HFFc6 (cell line): ENCODE data around the gene CPXM2. TPM values are rescaled to one million over a fixed set of nuclear protein-coding genes. Genes with fewer than 3 reads are reported as not detected.
A peak's percentile ranks its signal among the peaks of the same experiment; 100 is the strongest.

Experiments used
- DNase-seq: peaks from one replicate; pipeline ENCODE4 v3.0.0-alpha.2; 2018
- H3K27ac Mint-ChIP-seq: 2 replicates; pipeline ENCODE4 v1.8.0; 2020; ENCODE audit warnings: mild to moderate bottlenecking, mixed read lengths
- H3K27me3 Mint-ChIP-seq: 2 replicates; pipeline ENCODE4 v1.8.0; 2021; ENCODE audit warnings: mild to moderate bottlenecking, moderate library complexity, mixed read lengths; ENCODE audit not compliant: insufficient read depth
- H3K36me3 Mint-ChIP-seq: 2 replicates; pipeline ENCODE4 v1.8.0; 2021; ENCODE audit warnings: low read depth, mixed read lengths
- H3K4me1 Mint-ChIP-seq: 2 replicates; pipeline ENCODE4 v1.8.0; 2020; ENCODE audit warnings: low read depth, mixed read lengths
- H3K4me3 Mint-ChIP-seq: 2 replicates; pipeline ENCODE4 v1.8.0; 2020; ENCODE audit warnings: mild to moderate bottlenecking, moderate library complexity, mixed read lengths
- H3K9me3 Mint-ChIP-seq: 2 replicates; pipeline ENCODE4 v1.8.0; 2020; ENCODE audit warnings: mild to moderate bottlenecking, mixed read lengths
- total RNA-seq, 6 experiments: library from RNA; stranded (reverse); fragmentation: NEBNext Ultra II Directional; extraction: Animal tissue kit (Norgen Biotek cat#: 25700); gene quantifications; 2 replicates in 1 of 6; 3 replicates in 5 of 6; pipeline ENCODE4 v1.2.3, GENCODE V29; 2021
- TF ChIP-seq, protein P1 (sequence below): fragments of 200-600 bp; sonication (generic); IDR thresholded peaks from 2 replicates; pipeline ENCODE4 v1.5.0; 2021; ENCODE audit warnings: antibody characterized with exemption, mild to moderate bottlenecking

Gene CPXM2
- total RNA-seq, 6 experiments from 2014 or later, result not detected

DNA sequence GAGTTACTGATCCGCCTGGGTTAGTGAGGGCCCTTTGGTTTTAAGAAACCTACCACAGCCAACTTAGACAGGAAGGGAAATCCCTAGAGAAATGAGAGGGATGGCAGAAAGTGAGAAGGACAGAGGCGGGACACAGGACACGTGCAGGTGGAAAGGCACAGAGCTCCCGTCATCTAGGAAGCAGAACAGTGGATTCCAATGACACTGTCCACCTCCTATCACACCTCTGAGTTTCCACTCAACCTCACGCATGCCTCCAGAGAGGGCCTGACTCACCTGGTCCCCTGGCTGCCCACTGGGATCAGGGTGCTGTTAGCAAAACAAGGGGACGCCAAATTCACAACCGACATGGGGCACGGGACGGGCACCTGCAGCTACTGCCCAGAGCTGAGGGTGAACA, 26.3 kb downstream of the CPXM2 start:
- Mint-ChIP-seq H3K36me3 (no peaks in the 10 kb centered on the region), H3K4me3 (no peak overlapping the region), H3K4me1 (peaks cover 8% of the 10 kb centered on the region; the same call in 1 of the 2 replicates), H3K9me3 (peaks cover 11% of the 10 kb centered on the region; the same call in 1 of the 2 replicates), H3K27ac (no peak overlapping the region), H3K27me3 (peaks cover 2% of the 10 kb centered on the region)
- TF ChIP-seq, protein P1, sequence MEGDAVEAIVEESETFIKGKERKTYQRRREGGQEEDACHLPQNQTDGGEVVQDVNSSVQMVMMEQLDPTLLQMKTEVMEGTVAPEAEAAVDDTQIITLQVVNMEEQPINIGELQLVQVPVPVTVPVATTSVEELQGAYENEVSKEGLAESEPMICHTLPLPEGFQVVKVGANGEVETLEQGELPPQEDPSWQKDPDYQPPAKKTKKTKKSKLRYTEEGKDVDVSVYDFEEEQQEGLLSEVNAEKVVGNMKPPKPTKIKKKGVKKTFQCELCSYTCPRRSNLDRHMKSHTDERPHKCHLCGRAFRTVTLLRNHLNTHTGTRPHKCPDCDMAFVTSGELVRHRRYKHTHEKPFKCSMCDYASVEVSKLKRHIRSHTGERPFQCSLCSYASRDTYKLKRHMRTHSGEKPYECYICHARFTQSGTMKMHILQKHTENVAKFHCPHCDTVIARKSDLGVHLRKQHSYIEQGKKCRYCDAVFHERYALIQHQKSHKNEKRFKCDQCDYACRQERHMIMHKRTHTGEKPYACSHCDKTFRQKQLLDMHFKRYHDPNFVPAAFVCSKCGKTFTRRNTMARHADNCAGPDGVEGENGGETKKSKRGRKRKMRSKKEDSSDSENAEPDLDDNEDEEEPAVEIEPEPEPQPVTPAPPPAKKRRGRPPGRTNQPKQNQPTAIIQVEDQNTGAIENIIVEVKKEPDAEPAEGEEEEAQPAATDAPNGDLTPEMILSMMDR, result no peak
- no peak for DNase-seq

DNA sequence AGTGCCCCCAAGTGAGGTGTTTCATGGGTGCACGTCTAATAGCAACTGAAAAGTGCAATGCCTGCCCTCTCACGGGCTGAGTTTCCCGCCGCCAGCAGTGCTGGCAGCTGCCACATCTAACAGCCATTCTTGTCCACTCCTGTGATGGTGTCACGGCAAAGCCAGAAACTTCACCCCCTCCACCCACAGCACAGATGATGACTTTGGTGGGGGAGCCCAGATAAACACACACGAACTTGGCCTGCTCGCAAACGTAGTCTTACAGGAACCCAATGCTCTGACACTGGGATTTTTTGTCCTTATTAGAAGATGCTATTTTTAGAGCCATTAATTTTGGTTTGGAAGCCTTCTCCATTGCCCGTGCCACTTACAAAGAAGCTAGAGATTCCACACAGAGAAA, 26.7 kb downstream of the CPXM2 start:
- peaks cover 2% of the 10 kb centered on the region for H3K27me3 Mint-ChIP-seq
- H3K36me3 Mint-ChIP-seq, result no peaks in the 10 kb centered on the region
- peaks cover 11% of the 10 kb centered on the region; the same call in 1 of the 2 replicates for H3K9me3 Mint-ChIP-seq
- H3K4me1 Mint-ChIP-seq, result peaks cover 8% of the 10 kb centered on the region; the same call in 1 of the 2 replicates
- no peak overlapping the region for H3K4me3 Mint-ChIP-seq
- TF ChIP-seq, protein P1, result no peak
- H3K27ac Mint-ChIP-seq, result no peak overlapping the region
- DNase-seq, result no peak

DNA sequence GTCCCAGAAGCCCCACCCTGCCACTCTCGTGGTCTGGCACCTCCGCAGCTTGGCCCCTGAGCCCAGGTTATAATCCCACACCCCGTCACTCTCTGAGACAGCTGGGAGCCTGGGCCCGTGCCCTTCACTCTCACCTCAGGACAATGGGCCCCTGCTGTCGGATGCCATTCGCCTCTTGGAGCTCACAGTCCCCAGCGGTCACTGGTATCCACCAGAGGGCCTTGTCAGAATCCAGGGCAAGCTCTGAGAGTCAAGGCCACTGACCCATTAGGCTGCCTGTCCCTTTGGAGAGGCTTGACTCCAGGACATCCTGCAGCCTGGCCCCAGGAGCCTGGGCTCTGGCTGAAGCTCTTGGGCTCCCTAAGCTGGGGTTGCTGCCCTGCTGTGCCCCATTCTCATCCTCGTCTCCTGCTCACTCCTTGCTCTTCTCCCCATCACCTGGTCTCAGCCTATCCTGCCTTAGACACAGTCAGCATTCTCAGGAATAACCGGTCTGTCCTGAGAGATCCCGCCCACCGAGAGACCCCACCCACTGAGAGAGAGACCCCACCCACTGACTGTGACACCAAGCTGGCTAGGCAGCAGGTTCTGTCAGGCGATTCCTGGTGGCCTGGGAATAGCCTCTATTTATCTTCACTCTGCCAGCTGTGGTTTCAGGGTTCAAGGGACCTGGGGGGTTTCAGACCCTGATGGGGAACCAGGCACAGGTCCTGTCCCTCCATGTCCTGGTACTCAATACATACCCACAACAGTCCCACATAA, 27.7 kb downstream of the CPXM2 start:
- Mint-ChIP-seq H3K27me3 (peaks cover 2% of the 10 kb centered on the region), H3K4me3 (no peak overlapping the region), H3K36me3 (no peaks in the 10 kb centered on the region), H3K27ac (no peak overlapping the region), H3K9me3 (peaks cover 11% of the 10 kb centered on the region; the same call in 1 of the 2 replicates), H3K4me1 (peaks cover 10% of the 10 kb centered on the region; the same call in 1 of the 2 replicates)
- DNase-seq, result no peak
- TF ChIP-seq, protein P1, result no peak

DNA sequence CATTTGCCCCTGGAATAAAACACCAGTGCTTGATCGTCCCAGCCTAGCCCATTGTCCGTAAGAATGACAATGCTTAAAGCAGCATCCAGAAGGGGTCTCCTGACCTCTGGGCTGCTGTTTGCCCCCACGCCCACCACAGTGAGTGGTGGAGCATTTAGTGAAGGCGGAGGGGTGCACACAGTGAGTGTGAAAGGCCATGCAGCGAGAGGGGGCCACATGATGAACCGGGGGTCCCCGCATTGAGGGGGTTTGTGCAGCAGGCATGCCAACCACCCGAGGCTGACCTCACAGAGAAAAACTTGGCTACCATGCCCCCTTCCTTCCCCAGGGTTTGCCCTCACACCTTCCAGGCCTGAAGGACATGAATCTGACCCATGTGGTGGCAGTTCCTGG, 28.4 kb downstream of the CPXM2 start:
- DNase-seq, result no peak
- Mint-ChIP-seq H3K4me1 (peaks cover 17% of the 10 kb centered on the region; the same call in 1 of the 2 replicates), H3K36me3 (no peaks in the 10 kb centered on the region), H3K27ac (no peak overlapping the region), H3K27me3 (peaks cover 1% of the 10 kb centered on the region), H3K4me3 (no peak overlapping the region), H3K9me3 (peaks cover 7% of the 10 kb centered on the region; the same call in 1 of the 2 replicates)
- TF ChIP-seq, protein P1, result no peak

DNA sequence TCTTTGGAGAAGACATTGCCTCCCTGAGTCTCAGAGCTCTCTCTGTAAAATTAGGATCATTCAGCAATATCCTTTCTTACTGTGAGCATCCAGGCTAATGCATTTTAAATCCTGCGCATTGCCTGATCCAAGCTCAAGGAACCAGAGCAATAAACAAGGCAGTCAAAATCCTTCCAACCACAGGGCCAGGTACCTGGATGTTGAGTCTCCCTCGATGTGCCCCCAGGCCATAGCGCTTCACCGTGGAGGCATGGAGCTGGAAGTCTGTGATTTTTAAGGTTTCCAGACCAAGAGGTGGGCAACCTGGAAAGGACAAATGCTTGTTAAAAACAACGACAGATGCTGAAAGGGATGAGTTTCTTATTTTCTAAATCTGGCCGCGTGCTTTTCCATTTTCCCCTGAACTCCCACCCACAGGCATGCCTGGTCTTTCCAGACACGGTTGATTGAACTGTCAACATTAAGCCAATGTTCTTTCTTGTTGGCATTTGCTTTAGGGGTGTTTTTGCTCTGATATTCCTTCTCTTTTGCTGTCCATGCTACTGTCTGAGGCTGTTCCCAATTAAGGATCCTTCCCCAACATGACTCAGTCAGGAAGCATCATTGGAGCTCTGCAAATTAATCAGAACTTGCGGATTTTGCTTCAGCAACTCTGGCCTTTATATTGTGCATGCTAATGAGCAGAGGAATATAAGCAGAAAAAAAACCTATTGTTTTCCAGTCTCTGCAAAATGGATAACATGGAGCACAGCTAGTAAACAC, 29.0 kb downstream of the CPXM2 start:
- TF ChIP-seq, protein P1, result no peak
- DNase-seq, result peak; percentile 22
- no peaks in the 10 kb centered on the region; the same call in none of the 2 replicates for H3K27me3 Mint-ChIP-seq
- H3K4me1 Mint-ChIP-seq, result peaks cover 23% of the 10 kb centered on the region; the same call in 1 of the 2 replicates
- H3K9me3 Mint-ChIP-seq, result peaks cover 7% of the 10 kb centered on the region; the same call in 1 of the 2 replicates
- no peak overlapping the region for H3K4me3 Mint-ChIP-seq
- H3K27ac Mint-ChIP-seq, result no peak overlapping the region
- H3K36me3 Mint-ChIP-seq, result no peaks in the 10 kb centered on the region
